Esophagus (tissue), 2 donors: ENCODE measurements around the gene RTKN2. TPM values are rescaled to one million over a fixed set of nuclear protein-coding genes. Genes with fewer than 3 reads are reported as not detected.

Source experiments
- H3K27ac ChIP-seq, 2 donors: one replicate each; pipeline ENCODE4 v1.5.1; 2013; ENCODE audit warnings: low read depth in 2 of 2, mild to moderate bottlenecking in 2 of 2, inconsistent platforms in 1 of 2, low read length in 1 of 2, moderate library complexity in 1 of 2
- H3K27me3 ChIP-seq, 2 donors: one replicate each; pipeline ENCODE4 v1.6.1; 2013; ENCODE audit warnings: low read length in 2 of 2, control low read depth in 1 of 2, mild to moderate bottlenecking in 1 of 2; ENCODE audit not compliant: insufficient read depth in 2 of 2, control insufficient read depth in 1 of 2
- H3K36me3 ChIP-seq, 2 donors: one replicate each; pipeline ENCODE4 v1.6.1; 2013; ENCODE audit warnings: low read length in 1 of 2; ENCODE audit not compliant: control insufficient read depth in 2 of 2, insufficient read depth in 2 of 2
- H3K4me1 ChIP-seq, 2 donors: one replicate each; pipeline ENCODE4 v1.6.1; 2013; ENCODE audit warnings: low read length in 1 of 2; ENCODE audit not compliant: control insufficient read depth in 2 of 2, insufficient read depth in 2 of 2
- H3K4me3 ChIP-seq, 2 donors: one replicate each; pipeline ENCODE4 v1.5.1; 2013; ENCODE audit warnings: low read length in 2 of 2, mild to moderate bottlenecking in 2 of 2, low read depth in 1 of 2, moderate library complexity in 1 of 2
- H3K9me3 ChIP-seq, 2 donors: one replicate each; pipeline ENCODE4 v1.6.1; 2013; ENCODE audit warnings: mild to moderate bottlenecking in 2 of 2, low read depth in 1 of 2, low read length in 1 of 2, moderate library complexity in 1 of 2; ENCODE audit not compliant: control insufficient read depth in 2 of 2, insufficient read depth in 1 of 2
- WGBS, 2 donors: extraction: QIAGEN DNeasy Blood & Tissue Kit; methylation state at CpG; one replicate each; pipeline ENCODE4 v1.1.7; 2013; 5-methylcytosine and 5-hydroxymethylcytosine counted together
- polyA plus RNA-seq, 2 donors: library from polyadenylated mRNA; stranded (reverse); fragments of 200-250 nt; gene quantifications; one replicate each; pipeline ENCODE4 v1.2.3, GENCODE V29; 2013
- donor health status: healthy with polysubstance abuse.
- donor health status: Bipolar disorder and iron deficiency.

RTKN2 gene
- polyA plus RNA-seq, 2 donors = 7.3 to 7.8 TPM

GRCh38 chr10:62264702-62265436 lies 3.8 kb downstream of the RTKN2 start:
- Histone ChIP-seq H3K27me3 (no peaks in the 10 kb centered on the region), H3K4me1 (no peaks in the 10 kb centered on the region), H3K9me3 (no peaks in the 10 kb centered on the region), H3K27ac (peak overlapping the region in 1 of 2 donors; percentile 71), H3K4me3 (peak overlapping the region in 1 of 2 donors; percentile 72), H3K36me3 (no peaks in the 10 kb centered on the region)
- WGBS, 2 donors = 16 to 19% methylated on average over 1 of the region's 1 CpG

- Histone ChIP-seq H3K27me3 (no peaks in the 10 kb centered on the region), H3K4me3 (no peak overlapping the region), H3K4me1 (no peaks in the 10 kb centered on the region), H3K27ac (no peak overlapping the region), H3K36me3 (no peaks in the 10 kb centered on the region), H3K9me3 (no peaks in the 10 kb centered on the region)
These were observed 4.5 kb downstream of the RTKN2 start for GRCh38 chr10:62264126-62264525.

- Histone ChIP-seq H3K9me3 (no peaks in the 10 kb centered on the region), H3K27ac (no peak overlapping the region), H3K4me3 (peak overlapping the region in 1 of 2 donors; percentile 33), H3K4me1 (no peaks in the 10 kb centered on the region), H3K27me3 (no peaks in the 10 kb centered on the region), H3K36me3 (no peaks in the 10 kb centered on the region)
These were observed 7.0 kb downstream of the RTKN2 start for GRCh38 chr10:62261666-62262065.

- H3K36me3 ChIP-seq = no peaks in the 10 kb centered on the region
- H3K4me1 ChIP-seq = no peaks in the 10 kb centered on the region
- WGBS, 2 donors = 91 to 95% methylated on average over 1 of the region's 1 CpG
- peak overlapping the region in 1 of 2 donors; percentile 43 for H3K4me3 ChIP-seq
- H3K27me3 ChIP-seq = no peaks in the 10 kb centered on the region
- H3K9me3 ChIP-seq = no peaks in the 10 kb centered on the region
- no peak overlapping the region for H3K27ac ChIP-seq
These were observed 8.6 kb downstream of the RTKN2 start for GRCh38 chr10:62259998-62260397.

- Histone ChIP-seq H3K27me3 (no peaks in the 10 kb centered on the region), H3K4me3 (peak overlapping the region; percentile 26 to 43), H3K9me3 (no peaks in the 10 kb centered on the region), H3K4me1 (no peaks in the 10 kb centered on the region), H3K27ac (peak overlapping the region in 1 of 2 donors; percentile 76), H3K36me3 (no peaks in the 10 kb centered on the region)
- 72 to 77% methylated on average over 4 of the region's 4 CpGs for WGBS, 2 donors
These were observed 9.2 kb downstream of the RTKN2 start for GRCh38 chr10:62259456-62259855.

GRCh38 chr10:62258926-62259325 lies 9.7 kb downstream of the RTKN2 start:
- H3K27ac ChIP-seq = no peak overlapping the region
- no peaks in the 10 kb centered on the region for H3K4me1 ChIP-seq
- H3K4me3 ChIP-seq = peak overlapping the region in 1 of 2 donors; percentile 43
- WGBS, 2 donors = 86% methylated on average over 3 of the region's 3 CpGs
- no peaks in the 10 kb centered on the region for H3K27me3 ChIP-seq
- no peaks in the 10 kb centered on the region for H3K9me3 ChIP-seq
- H3K36me3 ChIP-seq = no peaks in the 10 kb centered on the region

GRCh38 chr10:62253704-62254103 lies 14.9 kb downstream of the RTKN2 start:
- H3K4me3 ChIP-seq = no peak overlapping the region
- H3K27ac ChIP-seq = no peak overlapping the region
- no peaks in the 10 kb centered on the region for H3K27me3 ChIP-seq
- no peaks in the 10 kb centered on the region for H3K9me3 ChIP-seq
- H3K36me3 ChIP-seq = no peaks in the 10 kb centered on the region
- no peaks in the 10 kb centered on the region for H3K4me1 ChIP-seq
- 81 to 84% methylated on average over 1 of the region's 1 CpG for WGBS, 2 donors

GRCh38 chr10:62252051-62252450 lies 16.6 kb downstream of the RTKN2 start:
- Histone ChIP-seq H3K27me3 (no peaks in the 10 kb centered on the region), H3K36me3 (no peaks in the 10 kb centered on the region), H3K4me1 (no peaks in the 10 kb centered on the region), H3K9me3 (no peaks in the 10 kb centered on the region), H3K27ac (no peak overlapping the region), H3K4me3 (no peak overlapping the region)
- WGBS, 2 donors = 88 to 97% methylated on average over 1 of the region's 1 CpG

- Histone ChIP-seq H3K36me3 (no peaks in the 10 kb centered on the region), H3K9me3 (no peaks in the 10 kb centered on the region), H3K4me1 (no peaks in the 10 kb centered on the region), H3K4me3 (no peak overlapping the region), H3K27me3 (no peaks in the 10 kb centered on the region), H3K27ac (no peak overlapping the region)
- 91 to 95% methylated on average over 5 of the region's 5 CpGs for WGBS, 2 donors
These were observed 17.9 kb downstream of the RTKN2 start for GRCh38 chr10:62250594-62251198.

- no peaks in the 10 kb centered on the region for H3K9me3 ChIP-seq
- no peaks in the 10 kb centered on the region for H3K36me3 ChIP-seq
- WGBS, 2 donors = 91% methylated on average over 3 of the region's 3 CpGs
- no peak overlapping the region for H3K27ac ChIP-seq
- H3K27me3 ChIP-seq = no peaks in the 10 kb centered on the region
- no peaks in the 10 kb centered on the region for H3K4me1 ChIP-seq
- H3K4me3 ChIP-seq = no peak overlapping the region
These were observed 18.7 kb downstream of the RTKN2 start for GRCh38 chr10:62249957-62250356.
